ENCODE measurements around the gene LYSMD4.
"Not testable (repeated sequence)": the region's sequence is repeated elsewhere in the genome, so short reads cannot be mapped to it uniquely, and the experiment has no call there.

LYSMD4 gene

DNA sequence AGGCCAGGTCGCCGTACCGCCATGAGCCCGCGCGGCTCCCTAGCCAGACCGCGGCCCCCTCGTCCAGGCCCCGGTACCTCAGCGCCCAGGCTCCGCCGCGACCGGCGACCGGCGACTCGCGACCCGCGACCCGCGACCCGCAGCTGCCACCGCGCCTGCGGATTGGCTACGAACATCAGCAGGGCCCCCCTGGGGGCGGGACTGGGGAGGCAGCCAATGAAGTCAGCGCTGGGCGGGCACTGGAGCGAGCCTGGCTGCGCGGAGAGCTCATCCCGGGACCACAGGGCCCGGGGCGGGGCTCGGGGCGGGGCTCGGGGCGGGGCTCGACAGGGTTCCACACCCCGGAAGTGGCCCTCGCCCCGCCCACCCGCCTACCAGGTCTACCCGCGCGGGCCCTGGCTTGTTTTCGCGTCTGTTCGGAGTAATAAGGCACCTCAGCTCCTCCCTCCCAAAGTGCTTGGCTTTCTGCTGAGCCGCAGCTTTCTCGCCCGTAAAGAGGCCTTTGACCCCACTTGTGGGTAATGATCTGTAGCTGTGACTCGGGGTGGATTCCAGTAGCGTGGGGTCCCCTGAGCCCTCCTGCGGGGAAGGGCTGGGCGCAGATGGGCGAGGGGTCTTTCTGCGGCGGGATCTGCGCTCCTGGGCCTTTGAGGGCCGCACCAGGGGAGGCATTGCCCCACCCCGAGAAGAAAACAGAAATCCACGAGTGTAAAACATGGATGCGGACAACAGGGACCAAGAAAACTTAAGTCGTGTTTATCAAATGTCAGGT lies at the start of gene LYSMD4:
LYSMD4 (minus strand) TSS at position 170 of the 772 bp plus-strand sequence. CDS start 1,438 bp downstream, outside the sequence.
- DNase-seq (ENCODE audit: low spot score), result peak; percentile 99

DNA sequence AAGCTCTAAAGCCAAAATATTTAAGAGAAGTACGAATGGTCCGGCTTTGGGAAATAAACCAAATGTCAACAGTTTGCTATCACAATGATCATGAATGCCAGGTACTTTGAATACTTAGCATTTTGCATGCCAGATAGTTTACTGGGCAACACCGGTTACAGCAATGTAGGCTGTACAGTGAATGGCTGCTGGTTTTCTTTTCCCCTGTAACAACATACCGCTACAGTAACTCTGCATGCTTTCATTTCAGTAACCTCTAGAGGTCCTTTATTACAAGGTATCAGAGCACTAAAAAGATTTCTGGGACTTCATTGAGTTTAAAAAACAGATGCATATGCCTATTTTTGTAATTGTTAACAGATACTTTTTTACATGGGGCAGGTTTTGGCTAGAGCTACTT lies 48.8 kb upstream of the LYSMD4 start:
- DNase-seq (ENCODE audit: low spot score), result not testable (repeated sequence)

DNA sequence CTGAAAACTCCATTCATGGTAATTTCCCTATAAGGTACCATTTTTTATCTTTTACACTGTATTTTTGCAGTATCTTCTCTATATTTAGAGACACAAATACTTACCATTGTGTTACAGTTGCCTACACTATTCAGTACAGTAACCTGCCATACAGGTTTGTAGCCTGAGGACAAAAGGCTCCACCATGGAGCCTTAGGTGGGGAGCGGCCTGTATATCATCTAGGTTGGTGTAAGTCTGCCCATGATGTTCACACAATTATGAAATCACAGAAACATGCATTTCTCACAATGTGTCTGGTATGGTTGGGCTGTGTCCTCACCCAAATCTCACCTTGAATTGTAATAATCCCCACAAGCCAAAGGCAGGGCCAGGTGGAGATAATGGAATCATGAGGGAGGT lies 43.9 kb upstream of the LYSMD4 start:
- no peak for DNase-seq (ENCODE audit: low spot score)

GRCh38 chr15:99764522-99764921 lies 31.3 kb upstream of the LYSMD4 start:
- no peak for DNase-seq (ENCODE audit: low spot score)

DNA sequence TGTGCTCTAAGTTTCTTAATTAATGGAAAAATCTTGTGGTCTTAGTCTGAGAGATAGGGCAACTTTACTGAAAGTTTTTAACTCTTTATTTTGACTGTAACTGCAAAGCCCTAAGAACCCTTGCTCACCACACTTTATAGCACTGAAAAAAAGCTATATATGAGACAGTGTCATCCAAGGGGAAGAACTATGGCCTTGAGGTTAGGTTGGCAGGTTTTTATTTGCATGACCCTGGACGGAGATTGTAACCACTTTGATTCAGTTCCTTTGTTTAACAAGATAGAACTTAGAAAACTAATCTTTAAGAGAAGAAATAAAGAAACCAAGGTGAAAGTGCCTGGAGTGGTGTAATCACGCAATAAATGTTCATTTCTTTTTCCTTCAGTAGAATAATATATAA lies 30.6 kb upstream of the LYSMD4 start:
- no peak for DNase-seq (ENCODE audit: low spot score)

DNA sequence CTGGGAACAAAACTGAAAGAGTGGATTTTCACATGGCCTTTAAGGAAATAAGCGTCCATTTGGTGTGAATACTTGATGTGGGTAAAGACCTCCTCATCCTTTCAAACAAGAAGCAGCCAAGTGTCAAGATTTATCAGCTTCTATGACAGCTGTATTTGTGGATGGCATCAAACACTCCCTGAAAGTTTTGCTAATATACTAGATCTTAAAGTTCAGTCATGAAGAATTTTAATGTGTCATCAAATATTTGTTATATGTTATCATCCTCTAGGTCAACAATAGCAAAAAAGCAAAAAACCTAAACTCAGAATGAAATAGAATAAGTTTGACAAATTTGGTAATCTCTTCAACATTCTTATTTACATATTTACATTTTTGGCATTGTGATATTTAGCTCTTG lies 29.1 kb upstream of the LYSMD4 start:
- DNase-seq (ENCODE audit: low spot score), result no peak

DNA sequence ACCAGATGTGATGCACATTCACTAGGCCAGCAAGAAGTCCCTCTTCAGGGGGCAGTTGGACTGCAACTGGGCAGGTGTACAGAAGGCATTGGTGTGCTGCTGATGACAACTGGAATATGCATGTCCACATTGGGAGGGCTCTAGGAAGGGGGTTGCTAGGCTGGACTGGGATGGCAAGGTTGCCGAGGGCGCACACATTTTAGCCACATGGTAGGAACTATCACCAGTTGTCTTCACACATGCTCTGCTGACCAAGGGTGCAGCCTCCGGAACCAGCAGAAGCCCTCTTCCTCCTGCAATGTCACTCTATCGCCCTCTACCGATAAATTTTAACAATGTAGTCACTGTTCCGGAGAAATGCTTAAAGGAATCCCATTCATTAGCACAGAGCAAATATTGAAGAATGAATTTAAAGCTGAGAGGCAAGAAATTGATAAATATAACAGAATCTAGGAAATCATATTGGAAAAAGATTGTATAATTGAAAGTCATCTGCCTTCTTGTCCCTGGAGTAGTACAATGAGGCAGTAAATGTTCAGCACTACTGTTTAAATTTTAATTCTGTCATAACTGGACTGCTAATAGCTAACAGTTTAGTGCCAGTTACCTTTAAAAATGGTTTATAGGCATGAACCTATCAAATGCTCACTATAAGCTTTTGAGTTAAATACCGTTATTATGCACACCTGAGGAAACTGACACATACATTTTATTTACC lies 22.6 kb upstream of the LYSMD4 start:
- peak; percentile 75 for DNase-seq (ENCODE audit: low spot score)

GRCh38 chr15:99753066-99753465 lies 19.8 kb upstream of the LYSMD4 start:
- no peak for DNase-seq (ENCODE audit: low spot score)

GRCh38 chr15:99752556-99752955 lies 19.3 kb upstream of the LYSMD4 start:
- DNase-seq (ENCODE audit: low spot score), result no peak

DNA sequence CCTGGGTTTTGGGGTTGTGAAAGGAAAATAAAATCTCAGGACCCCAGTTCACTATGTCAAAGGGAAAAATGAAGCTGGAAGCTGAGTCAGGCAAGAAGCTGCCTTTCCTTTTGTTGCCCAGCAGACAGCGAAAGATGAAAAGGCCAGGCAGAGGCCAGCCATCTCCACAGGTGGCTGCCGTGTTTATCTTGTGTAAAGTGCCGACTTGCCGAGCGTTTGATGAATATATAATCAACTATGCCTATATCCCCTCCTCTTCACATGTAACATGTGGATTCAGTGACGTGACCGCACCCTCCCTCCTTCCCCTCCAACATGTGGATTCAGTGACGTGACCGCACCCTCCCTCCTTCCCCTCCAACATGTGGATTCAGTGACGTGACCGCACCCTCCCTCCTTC lies 17.1 kb upstream of the LYSMD4 start:
- not testable (repeated sequence) for DNase-seq (ENCODE audit: low spot score)

DNA sequence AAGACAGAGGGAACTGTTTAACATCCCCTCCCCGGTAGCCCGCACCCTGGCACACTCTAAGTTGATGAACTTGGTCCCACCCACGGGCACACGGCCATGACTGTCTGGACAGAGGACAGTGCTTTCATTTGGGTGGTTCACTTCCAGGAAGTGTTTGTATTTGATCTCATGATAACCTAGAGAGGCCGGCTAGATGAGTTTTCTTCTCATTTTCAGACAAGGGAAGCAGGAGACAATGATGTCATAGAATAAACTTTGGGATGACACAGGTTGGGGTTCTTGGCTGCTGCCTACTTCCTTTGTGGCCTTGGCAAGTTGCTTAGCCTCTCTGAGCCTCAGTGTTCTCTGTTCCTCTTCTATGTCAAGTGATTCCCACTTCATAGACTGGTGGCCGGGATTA lies 16.1 kb upstream of the LYSMD4 start:
- no peak for DNase-seq (ENCODE audit: low spot score)

DNA sequence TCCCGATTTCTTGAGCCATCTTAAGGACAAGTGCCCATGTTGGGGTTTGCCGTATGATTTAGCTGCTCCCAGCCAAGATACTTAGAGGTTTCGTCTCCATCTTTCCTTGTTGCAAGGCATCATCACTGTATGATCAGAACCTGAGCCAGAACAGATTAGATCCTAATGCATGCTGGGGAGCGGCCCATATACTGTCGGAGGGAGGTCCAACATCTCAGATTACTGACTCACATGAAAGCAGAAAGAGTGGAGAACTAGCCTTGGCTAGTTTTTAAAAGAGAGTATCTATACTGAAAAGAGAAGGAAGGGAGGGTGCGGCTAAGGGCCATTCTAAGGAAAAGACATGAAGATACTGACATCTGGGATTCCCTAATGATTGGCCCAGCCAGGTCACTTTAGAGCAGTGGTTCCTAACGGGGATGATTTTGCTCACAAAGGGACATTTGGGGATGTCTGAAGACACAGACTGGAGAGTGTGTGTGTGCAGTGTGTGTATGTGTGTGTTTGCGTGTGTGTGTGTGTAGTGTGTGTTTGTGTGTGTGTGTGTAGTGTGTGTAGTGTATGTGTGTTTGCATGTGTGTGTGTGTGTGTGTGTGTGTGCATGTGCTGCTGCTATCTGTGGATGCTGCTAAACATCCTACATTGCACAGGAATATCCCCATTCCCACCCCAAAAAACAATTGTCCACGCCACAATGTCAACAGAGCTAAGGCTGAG lies 12.3 kb upstream of the LYSMD4 start:
- no peak for DNase-seq (ENCODE audit: low spot score)

DNA sequence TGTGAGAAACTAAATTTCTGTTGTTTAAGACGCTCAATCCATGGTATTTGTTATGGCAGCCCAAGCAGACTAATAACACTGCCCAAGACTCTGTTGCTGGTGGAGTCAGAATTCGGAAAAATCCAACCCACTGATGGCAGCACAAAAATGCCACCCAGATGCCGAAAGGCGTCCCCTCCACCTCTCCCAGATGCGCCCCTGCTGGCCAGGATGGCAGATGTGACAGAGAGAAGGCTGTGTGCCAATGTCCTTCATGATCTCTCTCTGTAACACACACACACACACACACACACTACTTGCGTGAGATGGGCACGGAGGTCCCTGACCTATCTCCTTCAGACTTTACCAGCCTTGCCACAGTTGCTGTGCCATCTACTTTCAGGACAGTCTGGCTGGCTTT lies 10.9 kb upstream of the LYSMD4 start:
- peak; percentile 47 for DNase-seq (ENCODE audit: low spot score)

DNA sequence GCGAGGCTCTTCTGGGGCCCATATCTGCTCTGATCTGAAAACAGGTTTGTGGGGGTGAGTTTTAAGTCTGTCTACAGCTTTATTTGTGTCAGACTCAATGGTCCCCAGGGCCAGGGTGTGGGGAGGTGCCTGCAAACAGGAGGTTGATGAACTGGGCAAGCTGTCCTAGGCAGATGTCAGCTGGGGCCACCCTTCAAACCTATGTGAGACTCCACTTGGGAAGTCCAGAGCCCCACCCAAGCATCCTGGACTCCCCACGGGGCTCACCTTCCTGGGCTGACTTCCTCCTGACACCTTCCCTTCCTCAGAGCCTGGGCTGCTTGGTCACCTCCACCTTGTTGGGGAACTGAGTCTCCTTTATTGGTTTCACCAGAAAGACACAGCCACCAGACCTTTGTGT lies 8.6 kb upstream of the LYSMD4 start:
- no peak for DNase-seq (ENCODE audit: low spot score)

DNA sequence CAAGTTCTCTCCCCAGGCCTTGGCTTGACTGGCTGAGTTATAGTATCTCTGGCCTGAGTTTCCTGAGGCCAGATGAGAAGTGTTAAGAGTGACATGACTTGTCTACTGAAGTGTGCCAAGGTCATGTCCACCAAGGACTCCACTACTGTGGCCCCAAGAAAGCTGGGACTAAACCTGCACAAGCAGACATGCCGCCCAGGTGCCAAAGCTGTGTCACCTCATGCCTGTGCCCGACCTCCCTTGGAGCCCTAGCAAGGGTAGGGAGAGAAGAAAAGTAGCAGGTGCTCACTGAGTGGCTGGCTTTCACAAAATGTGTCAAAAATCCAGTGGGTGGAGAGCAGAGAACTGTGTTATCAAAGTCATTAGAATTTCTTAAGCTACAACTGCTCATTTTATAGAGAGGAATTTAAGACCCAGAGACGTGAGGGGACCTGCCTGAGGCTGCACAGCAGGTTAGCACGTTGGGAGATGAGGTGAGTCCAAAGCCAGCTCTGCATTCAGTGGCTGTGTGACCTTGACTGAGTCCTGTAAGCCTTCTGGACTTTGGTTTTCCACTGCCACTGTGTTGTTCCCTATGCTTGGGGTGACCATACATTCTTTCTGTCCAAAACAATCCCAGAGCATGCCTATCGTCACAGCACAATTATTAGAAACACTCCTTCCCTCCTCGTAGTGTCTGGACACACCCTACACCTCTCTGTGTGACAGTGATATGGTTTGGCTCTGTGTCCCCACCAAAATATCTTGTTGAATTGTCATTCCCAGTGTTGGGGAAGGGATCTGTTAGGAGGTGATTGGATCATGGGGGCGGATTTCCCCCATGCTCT lies 5.0 kb upstream of the LYSMD4 start:
- no peak for DNase-seq (ENCODE audit: low spot score)

DNA sequence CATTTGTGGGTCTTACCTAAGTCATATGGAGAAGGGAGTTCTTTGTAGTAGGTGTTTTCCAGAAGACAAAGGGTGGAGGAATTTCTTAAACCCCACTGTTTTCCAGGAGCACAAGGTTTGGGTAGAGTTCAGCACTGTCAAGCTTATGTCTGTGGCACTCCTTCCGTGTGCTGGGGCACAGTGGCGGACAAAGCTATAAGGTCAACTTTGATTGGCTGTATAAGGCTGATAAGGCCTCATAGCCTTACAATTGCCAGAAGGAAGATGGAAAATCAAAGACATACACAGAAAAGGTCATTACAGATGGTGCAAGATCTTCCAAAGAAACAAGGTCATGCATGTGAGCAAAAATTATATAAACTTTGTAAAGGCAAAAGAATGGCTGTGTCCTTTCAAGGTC lies 3.5 kb upstream of the LYSMD4 start:
- DNase-seq (ENCODE audit: low spot score), result no peak

GRCh38 chr15:99735868-99736267 lies 2.6 kb upstream of the LYSMD4 start:
- no peak for DNase-seq (ENCODE audit: low spot score)

GRCh38 chr15:99734575-99734974 lies 1.3 kb upstream of the LYSMD4 start:
- DNase-seq (ENCODE audit: low spot score), result no peak

- not testable (repeated sequence) for DNase-seq (ENCODE audit: low spot score)
Observed at GRCh38 chr15:99734040-99734291, 729 bp upstream of the LYSMD4 start.

DNA sequence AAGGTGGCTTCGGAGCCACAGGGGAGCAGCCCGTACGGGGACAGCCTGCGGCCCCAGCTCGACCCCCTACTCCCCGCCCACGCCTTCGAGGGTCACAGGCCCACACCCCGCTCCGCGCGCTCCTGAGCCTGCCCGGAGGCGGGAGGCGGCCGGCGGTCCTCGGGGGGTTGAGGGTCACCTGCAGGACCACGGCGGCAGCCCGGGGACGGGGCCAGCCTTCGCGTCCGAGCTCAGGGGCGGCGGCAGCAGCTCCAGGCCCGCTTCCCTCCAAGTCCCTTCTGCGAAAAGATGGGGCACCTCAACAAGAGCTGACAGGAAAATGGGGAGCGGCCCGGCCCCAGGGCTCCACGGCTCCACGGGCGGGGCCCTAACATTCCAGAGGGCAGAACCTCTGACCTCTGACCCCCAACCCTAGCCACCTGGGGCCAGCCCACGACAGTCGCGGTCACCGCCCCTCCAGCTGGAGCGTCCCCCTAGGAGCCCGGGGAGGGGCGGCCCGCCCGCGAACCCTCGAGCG lies 428 bp downstream of the LYSMD4 start:
- peak; percentile 39 for DNase-seq (ENCODE audit: low spot score)

DNA sequence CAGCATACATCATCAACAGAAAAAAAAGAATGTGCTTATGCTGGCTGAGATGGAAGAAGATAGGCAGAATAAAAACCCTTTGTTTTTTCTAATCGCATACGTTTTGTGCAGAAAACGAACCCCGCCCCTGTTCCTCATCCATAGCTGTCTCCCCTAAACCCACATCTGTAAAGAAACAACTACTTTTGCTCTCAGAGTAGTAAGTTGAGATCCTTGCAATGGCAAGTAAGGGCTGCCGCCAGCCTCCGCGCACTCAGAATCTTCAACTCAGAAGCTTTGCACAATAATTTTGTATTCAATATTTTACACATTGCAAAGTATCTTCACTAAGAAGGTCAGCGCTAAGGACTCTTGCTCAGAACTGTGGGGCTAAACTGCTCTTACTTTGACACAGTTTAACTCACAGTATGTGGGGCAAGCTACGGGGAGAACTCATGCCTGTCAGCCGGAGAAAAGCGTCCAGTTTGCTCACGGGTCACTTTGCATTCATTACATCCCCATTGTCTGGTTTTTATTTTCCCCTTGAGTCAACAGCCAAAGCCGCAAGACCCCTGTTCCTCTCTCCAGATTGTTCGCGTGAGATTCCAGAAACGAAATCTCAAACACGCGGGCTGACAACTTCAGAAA lies 1.0 kb downstream of the LYSMD4 start:
- no peak for DNase-seq (ENCODE audit: low spot score)

Data from D341Med (cell line).